ENCODE results near the gene CLEC3B.
"Not testable (repeated sequence)": the region's sequence is repeated elsewhere in the genome, so short reads cannot be mapped to it uniquely, and the experiment has no call there.

The CLEC3B gene

GRCh38 chr3:45075821-45076625 is 49.9 kb downstream of the CLEC3B start:
- peak; percentile 79 for DNase-seq

GRCh38 chr3:45078256-45078655 is 52.2 kb downstream of the CLEC3B start:
- not testable (repeated sequence) for DNase-seq

GRCh38 chr3:45078910-45079522 is 52.9 kb downstream of the CLEC3B start:
- no peak for DNase-seq

GRCh38 chr3:45079715-45080114 is 53.6 kb downstream of the CLEC3B start:
- DNase-seq = no peak

- no peak for DNase-seq
Observed at GRCh38 chr3:45080824-45081223, 54.7 kb downstream of the CLEC3B start.

- DNase-seq = no peak
Observed at GRCh38 chr3:45081506-45082141, 55.5 kb downstream of the CLEC3B start.

GRCh38 chr3:45082142-45082538 is 56.0 kb downstream of the CLEC3B start:
- no peak for DNase-seq

- no peak for DNase-seq
Observed at GRCh38 chr3:45083023-45083422, 56.9 kb downstream of the CLEC3B start.

- DNase-seq = no peak
Observed at GRCh38 chr3:45084361-45084760, 58.3 kb downstream of the CLEC3B start.

- no peak for DNase-seq
Observed at GRCh38 chr3:45084820-45085816, 59.0 kb downstream of the CLEC3B start.
